BJ (cell line): Measurements from ENCODE around the gene LSM8. TPM values are rescaled to one million over a fixed set of nuclear protein-coding genes. Genes with fewer than 3 reads are reported as not detected.

Experiments used
- CTCF ChIA-PET: fragments of 350-600 bp; formaldehyde crosslinking; extraction: SDS; loops from one replicate; lab custom pipeline; 2021; ENCODE audit warnings: antibody characterized with exemption, inconsistent platforms; lab: Yijun Ruan, JAX
- POLR2A ChIA-PET: fragments of 300-600 bp; sonication (Branson Sonifier 250); formaldehyde crosslinking; extraction: SDS; loops from one replicate; lab custom pipeline; 2021; ENCODE audit warnings: antibody characterized with exemption; lab: Charles Lee
- DNase-seq: peaks from one replicate; pipeline ENCODE4 v3.0.0-alpha.2; 2011; ENCODE audit warnings: low read depth
- H3K27me3 ChIP-seq: 2 replicates; pipeline ENCODE4 v1.6.0; 2011; ENCODE audit warnings: low read length; ENCODE audit not compliant: control insufficient read depth, insufficient read depth
- H3K36me3 ChIP-seq: 2 replicates; pipeline ENCODE4 v1.5.1; 2011; ENCODE audit warnings: low read length; ENCODE audit not compliant: control insufficient read depth, insufficient read depth
- H3K4me3 ChIP-seq: 2 replicates; pipeline ENCODE4 v1.5.1; 2011; ENCODE audit warnings: low read depth, mild to moderate bottlenecking, control low read depth, low read length
- polyA plus RNA-seq: library from polyadenylated mRNA; depleted of rRNA; stranded (reverse); fragments of >200 nt; gene quantifications from 2 replicates; pipeline ENCODE4 v1.2.3, GENCODE V29; 2011
- TF ChIP-seq, protein P1 (sequence below): IDR thresholded peaks from 2 replicates; pipeline ENCODE4 v1.5.1; 2011; ENCODE audit warnings: low read depth, mild to moderate bottlenecking, control low read depth, inconsistent platforms, low read length, moderate library complexity; ENCODE audit not compliant: insufficient read depth

Gene LSM8
- polyA plus RNA-seq, 1 experiment: 49.5 TPM

DNA sequence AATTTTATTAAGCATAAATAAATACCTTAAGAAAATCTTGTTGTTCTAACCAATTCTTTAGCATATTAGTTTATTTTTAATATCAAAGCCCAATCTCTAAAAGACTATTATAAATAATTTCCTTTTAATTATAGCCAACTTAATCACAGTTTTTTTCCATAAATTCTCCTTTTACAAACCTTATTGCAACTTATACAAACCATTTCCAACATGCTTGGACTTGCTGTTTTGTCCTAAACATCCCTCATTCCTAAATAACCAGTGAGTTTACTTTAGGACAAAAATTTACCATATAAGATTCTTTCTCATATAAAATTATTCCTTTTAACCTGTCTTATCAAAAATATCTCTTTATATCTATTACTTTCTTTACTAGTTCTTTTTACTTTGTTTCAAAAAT is 25.2 kb upstream of the LSM8 start:
- no peak overlapping the region for H3K4me3 ChIP-seq
- ChIA-PET CTCF (no interaction called here), POLR2A (no interaction called here)
- no peaks in the 10 kb centered on the region for H3K27me3 ChIP-seq
- no peaks in the 10 kb centered on the region for H3K36me3 ChIP-seq
- DNase-seq: no peak
- TF ChIP-seq, protein P1, sequence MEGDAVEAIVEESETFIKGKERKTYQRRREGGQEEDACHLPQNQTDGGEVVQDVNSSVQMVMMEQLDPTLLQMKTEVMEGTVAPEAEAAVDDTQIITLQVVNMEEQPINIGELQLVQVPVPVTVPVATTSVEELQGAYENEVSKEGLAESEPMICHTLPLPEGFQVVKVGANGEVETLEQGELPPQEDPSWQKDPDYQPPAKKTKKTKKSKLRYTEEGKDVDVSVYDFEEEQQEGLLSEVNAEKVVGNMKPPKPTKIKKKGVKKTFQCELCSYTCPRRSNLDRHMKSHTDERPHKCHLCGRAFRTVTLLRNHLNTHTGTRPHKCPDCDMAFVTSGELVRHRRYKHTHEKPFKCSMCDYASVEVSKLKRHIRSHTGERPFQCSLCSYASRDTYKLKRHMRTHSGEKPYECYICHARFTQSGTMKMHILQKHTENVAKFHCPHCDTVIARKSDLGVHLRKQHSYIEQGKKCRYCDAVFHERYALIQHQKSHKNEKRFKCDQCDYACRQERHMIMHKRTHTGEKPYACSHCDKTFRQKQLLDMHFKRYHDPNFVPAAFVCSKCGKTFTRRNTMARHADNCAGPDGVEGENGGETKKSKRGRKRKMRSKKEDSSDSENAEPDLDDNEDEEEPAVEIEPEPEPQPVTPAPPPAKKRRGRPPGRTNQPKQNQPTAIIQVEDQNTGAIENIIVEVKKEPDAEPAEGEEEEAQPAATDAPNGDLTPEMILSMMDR: no peak

- CTCF ChIA-PET: interaction anchor here (1.4 kb wide), 1 partner anchor 9 kb away, joined by 4 read pairs; no protein-coding TSS in a partner anchor
Measured at GRCh38 chr7:118169146-118169545, 14.8 kb upstream of the LSM8 start.

DNA sequence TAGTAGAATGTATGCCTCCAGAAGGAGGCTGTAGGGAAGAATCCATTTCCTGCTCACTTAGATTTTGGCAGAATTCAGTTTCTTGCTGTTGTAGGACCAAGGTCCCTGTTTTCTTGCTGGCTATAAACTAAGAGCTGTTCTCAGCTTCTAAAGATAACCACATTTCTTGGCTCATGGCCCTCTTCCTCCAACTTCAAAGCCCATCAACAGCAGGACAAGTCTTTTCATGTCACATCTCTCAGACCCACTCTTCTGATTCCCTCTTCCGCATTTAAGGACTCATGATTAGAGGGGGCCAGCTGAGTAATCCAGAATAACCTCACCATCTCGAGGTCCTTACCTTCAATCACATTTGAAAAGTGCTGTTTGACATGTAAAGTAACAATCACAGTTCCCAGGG is 8.2 kb upstream of the LSM8 start:
- Histone ChIP-seq H3K27me3 (no peaks in the 10 kb centered on the region), H3K36me3 (no peaks in the 10 kb centered on the region), H3K4me3 (no peak overlapping the region)
- TF ChIP-seq, protein P1: no peak
- DNase-seq: no peak
- POLR2A ChIA-PET: no interaction called here
- CTCF ChIA-PET: no interaction called here

More at GRCh38 chr7:118169146-118169545, 14.8 kb upstream of the LSM8 start:
- Histone ChIP-seq H3K4me3 (no peak overlapping the region), H3K27me3 (no peaks in the 10 kb centered on the region), H3K36me3 (no peaks in the 10 kb centered on the region)
- TF ChIP-seq, protein P1: peak; percentile 10; the same call in 1 of the 2 replicates
- POLR2A ChIA-PET: interaction anchor here (0.6 kb wide), 1 partner anchor 17 kb away, joined by 3 read pairs; no protein-coding TSS in a partner anchor
- no peak for DNase-seq

DNA sequence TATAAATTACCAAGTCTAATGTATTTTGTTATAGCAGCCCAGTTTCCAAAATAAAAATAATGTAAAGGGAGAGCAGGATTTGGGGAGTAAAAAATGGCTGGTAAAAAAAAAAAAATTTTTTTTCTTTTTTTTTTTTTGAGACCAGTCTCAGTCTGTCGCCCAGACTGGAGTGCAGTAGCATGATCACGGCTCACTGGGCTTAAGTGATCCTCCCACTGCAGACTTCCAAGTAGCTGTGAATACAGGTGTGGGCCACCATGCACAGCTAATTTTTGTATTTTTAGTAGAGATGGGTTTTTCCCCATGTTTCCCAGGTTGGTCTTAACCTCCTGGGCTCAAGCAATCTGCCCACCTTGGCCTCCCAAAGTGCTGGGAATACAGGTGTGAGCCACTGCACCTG is 4.8 kb upstream of the LSM8 start:
- no peaks in the 10 kb centered on the region for H3K27me3 ChIP-seq
- ChIA-PET CTCF (interaction anchor here (0.6 kb wide), 1 partner anchor 309 kb away, joined by 5 read pairs; no protein-coding TSS in a partner anchor), POLR2A (no interaction called here)
- no peak for DNase-seq
- no peak overlapping the region for H3K4me3 ChIP-seq
- H3K36me3 ChIP-seq: no peaks in the 10 kb centered on the region
- TF ChIP-seq, protein P1: no peak

DNA sequence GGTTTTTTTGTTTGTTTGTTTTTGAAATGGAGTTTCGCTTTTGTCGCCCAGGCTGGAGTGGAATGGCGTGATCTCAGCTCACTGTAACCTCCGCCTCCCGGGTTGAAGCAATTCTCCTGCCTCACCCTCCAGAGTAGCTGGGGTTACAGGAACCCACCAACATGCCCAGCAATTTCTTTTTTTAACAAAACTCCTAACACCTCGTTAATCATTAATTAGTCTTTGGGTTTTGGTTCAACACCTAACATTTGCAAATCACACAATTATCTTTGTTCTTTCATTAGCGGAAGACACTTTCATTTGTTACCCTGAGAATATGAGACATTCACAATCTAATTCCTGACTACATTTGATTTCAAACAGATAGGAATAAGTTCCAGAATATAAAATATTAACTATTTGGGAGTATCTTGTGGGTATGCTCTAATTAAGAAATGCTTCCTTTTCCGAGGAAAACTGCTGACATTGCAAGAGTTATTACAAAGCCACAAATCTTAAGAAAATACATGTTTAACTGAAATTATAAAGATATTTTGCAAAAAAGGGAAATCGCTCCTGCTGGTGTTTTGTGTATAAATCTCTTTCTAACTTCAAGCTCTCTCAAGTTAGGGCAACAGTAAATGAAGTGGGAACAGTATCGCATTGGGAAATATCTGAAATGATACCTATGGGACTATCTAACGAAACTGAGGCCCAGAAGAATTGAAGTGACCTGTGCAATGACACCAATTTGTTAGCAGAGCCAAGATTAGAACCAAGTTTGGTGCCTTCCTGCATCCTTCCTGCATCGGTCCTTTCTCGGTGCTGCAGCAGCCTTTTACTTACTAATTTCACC is 1.2 kb upstream of the LSM8 start:
- DNase-seq: no peak
- TF ChIP-seq, protein P1: no peak
- Histone ChIP-seq H3K36me3 (no peaks in the 10 kb centered on the region), H3K4me3 (peak overlapping the region; percentile 80), H3K27me3 (no peaks in the 10 kb centered on the region)
- ChIA-PET POLR2A (no interaction called here), CTCF (no interaction called here)
